CD4-positive, alpha-beta memory T cell (primary cell): ENCODE results near the gene SAC3D1. TPM values are rescaled to one million over a fixed set of nuclear protein-coding genes. Genes with fewer than 3 reads are reported as not detected.

Experiments used
- CTCF ChIA-PET: fragments of 350-600 bp; sonication (Branson Sonifier 250); formaldehyde crosslinking; loops from one replicate; lab custom pipeline; 2021; ENCODE audit warnings: inconsistent platforms; ENCODE audit not compliant: partially characterized antibody; lab: Charles Lee
- POLR2A ChIA-PET: fragments of 350-600 bp; sonication (Branson Sonifier 250); formaldehyde crosslinking; loops from one replicate; lab custom pipeline; 2021; ENCODE audit not compliant: partially characterized antibody; lab: Charles Lee
- DNase-seq, 5 donors: peaks; one replicate each; pipeline versions ENCODE4 v3.0.0 to v3.0.0-alpha.2; 2020 to 2022; ENCODE audit warnings: mixed read lengths in 1 of 5
- H3K27ac ChIP-seq: one replicate; pipeline ENCODE4 v1.7.0; 2013; ENCODE audit warnings: low read depth, low read length
- H3K27me3 ChIP-seq: 2 replicates; pipeline ENCODE4 v1.7.0; 2013; ENCODE audit warnings: mild to moderate bottlenecking, low read length, moderate library complexity; ENCODE audit not compliant: insufficient read depth
- H3K36me3 ChIP-seq: 2 replicates; pipeline ENCODE4 v1.7.0; 2013; ENCODE audit warnings: mild to moderate bottlenecking, low read length, moderate library complexity; ENCODE audit not compliant: insufficient read depth
- H3K4me1 ChIP-seq: 2 replicates; pipeline ENCODE4 v1.7.0; 2013; ENCODE audit warnings: mild to moderate bottlenecking, low read length, moderate library complexity; ENCODE audit not compliant: insufficient read depth
- H3K4me3 ChIP-seq, 2 donors: one replicate each; pipeline ENCODE4 v1.7.0; 2013; ENCODE audit warnings: low read length in 2 of 2, mild to moderate bottlenecking in 1 of 2
- H3K9me3 ChIP-seq, 2 donors: one replicate each; pipeline ENCODE4 v1.7.0; 2013; ENCODE audit warnings: low read length in 2 of 2, control low read depth in 1 of 2; ENCODE audit not compliant: control insufficient read depth in 1 of 2
- H3K27ac Mint-ChIP-seq, 7 donors: one replicate each; pipeline ENCODE4 v1.8.0; 2020 to 2021; ENCODE audit warnings: mixed read lengths in 7 of 7, mild to moderate bottlenecking in 6 of 7, inconsistent platforms in 3 of 7, moderate library complexity in 3 of 7
- H3K27me3 Mint-ChIP-seq, 2 donors: one replicate each; pipeline ENCODE4 v1.8.0; 2020 to 2021; ENCODE audit warnings: mixed read lengths in 2 of 2
- H3K36me3 Mint-ChIP-seq, 2 donors: one replicate each; pipeline ENCODE4 v1.8.0; 2020 to 2021; ENCODE audit warnings: mixed read lengths in 2 of 2, inconsistent platforms in 1 of 2, mild to moderate bottlenecking in 1 of 2
- H3K4me1 Mint-ChIP-seq, 4 donors: one replicate each; pipeline ENCODE4 v1.8.0; 2020 to 2021; ENCODE audit warnings: mixed read lengths in 4 of 4, mild to moderate bottlenecking in 1 of 4
- H3K4me3 Mint-ChIP-seq, 8 donors: one replicate each; pipeline ENCODE4 v1.8.0; 2020 to 2021; ENCODE audit warnings: mixed read lengths in 8 of 8, mild to moderate bottlenecking in 7 of 8, moderate library complexity in 6 of 8, inconsistent platforms in 3 of 8
- H3K9me3 Mint-ChIP-seq, 8 donors: one replicate each; pipeline ENCODE4 v1.8.0; 2020 to 2021; ENCODE audit warnings: mixed read lengths in 8 of 8, mild to moderate bottlenecking in 5 of 8, inconsistent platforms in 3 of 8, moderate library complexity in 1 of 8
- intact Hi-C: fragments of 100-400 bp; cut with micrococcal nuclease; formaldehyde crosslinking; loops from one replicate; pipeline ENCODE4 v1.15.1; 2023
- polyA plus RNA-seq, 2 donors: library from polyadenylated mRNA; unstranded; fragments of 300-500 nt; fragmentation: Illumina TruSeq; gene quantifications; one replicate each; pipeline ENCODE4 v1.2.3, GENCODE V29; 2021
- total RNA-seq, 2 experiments: library from RNA; stranded (reverse); gene quantifications; one replicate each; pipeline ENCODE4 v1.2.3, GENCODE V29; 2021

Gene SAC3D1
- 10 to 100 TPM in 1 of 2 experiments, 1 to 10 TPM in 1; 9.4 to 10.5 TPM for total RNA-seq
- polyA plus RNA-seq, result 10 to 100 TPM in 1 of 2 donors, 1 to 10 TPM in 1; 6.8 to 10.6 TPM

GRCh38 chr11:65040847-65041622, at the start of gene SAC3D1:
Gene SAC3D1 (plus strand): TSS chr11:65041210. CDS start chr11:65041293, 83 bp downstream.
- peak within 1 kb of the TSS; percentile 92 to 97 (median 94) for H3K4me3 Mint-ChIP-seq
- peaks cover 5 to 24% (median 15%) of the 10 kb centered on the region in 4 donors for H3K4me1 Mint-ChIP-seq
- intact Hi-C loops, result loop anchor here (1.0 to 2.0 kb wide), 5 partner anchors 14 to 70 kb away; partner anchors contain the start of genes ARL2, CDCA5, SNX15 and TM7SF2
- Histone ChIP-seq H3K9me3 (no peaks in the 10 kb centered on the region), H3K4me1 (peaks cover 25% of the 10 kb centered on the region), H3K27me3 (no peaks in the 10 kb centered on the region), H3K27ac (peak within 1 kb of the TSS; percentile 61), H3K36me3 (peaks cover 7% of the 10 kb centered on the region), H3K4me3 (peak within 1 kb of the TSS; percentile 61 to 64)
- H3K36me3 Mint-ChIP-seq, result peaks cover 2 to 11% of the 10 kb centered on the region in 2 donors
- no peaks in the 10 kb centered on the region for H3K27me3 Mint-ChIP-seq
- no peaks in the 10 kb centered on the region for H3K9me3 Mint-ChIP-seq
- DNase-seq, result peak; percentile 87 to 91 (median 90)
- ChIA-PET CTCF (interaction anchor here (1.0 to 3.2 kb wide), 6 partner anchors 12 to 44 kb away, joined by 3 to 11 read pairs (median 4); partner anchors contain the start of gene ARL2), POLR2A (interaction anchor here (0.6 to 4.8 kb wide), 21 partner anchors 12 to 819 kb away, joined by 3 to 42 read pairs (median 6); partner anchors contain the start of genes ARL2, ATG2A, CDCA5 and EHD1)
- H3K27ac Mint-ChIP-seq, result peak within 1 kb of the TSS; percentile 87 to 97 (median 95)

- peaks cover 26% of the 10 kb centered on the region for H3K4me1 ChIP-seq
Observed at GRCh38 chr11:64994318-64994717, 46.7 kb upstream of the SAC3D1 start.

GRCh38 chr11:64996327-64996709, 44.7 kb upstream of the SAC3D1 start:
- Histone ChIP-seq H3K4me3 (no peak overlapping the region), H3K36me3 (no peaks in the 10 kb centered on the region), H3K4me1 (peaks cover 16% of the 10 kb centered on the region), H3K27ac (no peak overlapping the region), H3K27me3 (no peaks in the 10 kb centered on the region), H3K9me3 (no peaks in the 10 kb centered on the region)
- Mint-ChIP-seq H3K4me1 (peaks cover 7 to 22% (median 11%) of the 10 kb centered on the region in 4 donors), H3K9me3 (no peaks in the 10 kb centered on the region), H3K4me3 (no peak overlapping the region), H3K27ac (no peak overlapping the region), H3K36me3 (no peaks in the 10 kb centered on the region), H3K27me3 (peaks cover 0 to 1% of the 10 kb centered on the region in 2 donors)
- ChIA-PET CTCF (interaction anchor here (0.7 to 1.1 kb wide), 3 partner anchors 18 to 148 kb away, joined by 3 to 5 read pairs (median 5); partner anchors contain the start of gene ARL2), POLR2A (no interaction called here)
- intact Hi-C loops, result no loop called here
- DNase-seq, result no peak

More at GRCh38 chr11:64994318-64994717, 46.7 kb upstream of the SAC3D1 start:
- intact Hi-C loops, result no loop called here
- ChIA-PET POLR2A (no interaction called here), CTCF (no interaction called here)
- Mint-ChIP-seq H3K27me3 (peaks cover 0 to 1% of the 10 kb centered on the region in 2 donors), H3K27ac (peak overlapping the region in 1 of 7 donors; percentile 81), H3K9me3 (no peaks in the 10 kb centered on the region), H3K4me3 (no peak overlapping the region), H3K4me1 (peaks cover 17 to 32% (median 23%) of the 10 kb centered on the region in 4 donors), H3K36me3 (no peaks in the 10 kb centered on the region)
- no peaks in the 10 kb centered on the region for H3K27me3 ChIP-seq
- H3K36me3 ChIP-seq, result no peaks in the 10 kb centered on the region
- no peak overlapping the region for H3K4me3 ChIP-seq
- H3K27ac ChIP-seq, result no peak overlapping the region
- H3K9me3 ChIP-seq, result no peaks in the 10 kb centered on the region
- no peak for DNase-seq

- Mint-ChIP-seq H3K4me3 (no peak within 1 kb of the TSS), H3K36me3 (no peaks in the 10 kb centered on the region), H3K27ac (no peak within 1 kb of the TSS), H3K9me3 (no peaks in the 10 kb centered on the region), H3K27me3 (peaks cover 0 to 1% of the 10 kb centered on the region in 2 donors), H3K4me1 (peaks cover 7 to 16% (median 10%) of the 10 kb centered on the region in 4 donors)
- DNase-seq, result no peak
- CTCF ChIA-PET, result interaction anchor here (0.7 to 1.7 kb wide), 4 partner anchors 16 to 148 kb away, joined by 3 to 7 read pairs (median 5); partner anchors contain the start of gene ARL2
- POLR2A ChIA-PET, result no interaction called here
- H3K4me3 ChIP-seq, result no peak within 1 kb of the TSS
- no peak within 1 kb of the TSS for H3K27ac ChIP-seq
- H3K4me1 ChIP-seq, result peaks cover 16% of the 10 kb centered on the region
- no peaks in the 10 kb centered on the region for H3K9me3 ChIP-seq
- intact Hi-C loops, result no loop called here
- no peaks in the 10 kb centered on the region for H3K36me3 ChIP-seq
- no peaks in the 10 kb centered on the region for H3K27me3 ChIP-seq
Observed at GRCh38 chr11:64996710-64997380, 44.2 kb upstream of the SAC3D1 start, which contains the start of gene BATF2. Gene BATF2 (minus strand): TSS chr11:64996971. CDS start chr11:64996914, 57 bp downstream.

GRCh38 chr11:64998141-64998540, 42.9 kb upstream of the SAC3D1 start:
- CTCF ChIA-PET, result interaction anchor here (0.7 to 1.7 kb wide), 2 partner anchors 14 to 29 kb away, joined by 3 to 7 read pairs; partner anchors contain the start of gene SNX15
- Histone ChIP-seq H3K27ac (no peak overlapping the region), H3K9me3 (no peaks in the 10 kb centered on the region), H3K27me3 (no peaks in the 10 kb centered on the region), H3K36me3 (no peaks in the 10 kb centered on the region), H3K4me1 (peaks cover 16% of the 10 kb centered on the region), H3K4me3 (no peak overlapping the region)
- H3K27ac Mint-ChIP-seq, result peak overlapping the region in 4 of 7 donors; percentile 7 to 85 (median 29)
- H3K9me3 Mint-ChIP-seq, result no peaks in the 10 kb centered on the region
- H3K27me3 Mint-ChIP-seq, result peaks cover 0 to 1% of the 10 kb centered on the region in 2 donors
- DNase-seq, result no peak
- peaks cover 7 to 16% (median 10%) of the 10 kb centered on the region in 4 donors for H3K4me1 Mint-ChIP-seq
- peak overlapping the region in 2 of 8 donors; percentile 1 to 53 for H3K4me3 Mint-ChIP-seq
- POLR2A ChIA-PET, result no interaction called here
- intact Hi-C loops, result no loop called here
- H3K36me3 Mint-ChIP-seq, result no peaks in the 10 kb centered on the region

GRCh38 chr11:64998690-64999431, 42.1 kb upstream of the SAC3D1 start:
- Mint-ChIP-seq H3K9me3 (no peaks in the 10 kb centered on the region), H3K27ac (peak overlapping the region; percentile 11 to 85 (median 47))
- CTCF ChIA-PET, result interaction anchor here (0.7 to 1.7 kb wide), 2 partner anchors 14 to 28 kb away, joined by 3 to 7 read pairs; partner anchors contain the start of gene SNX15

More at GRCh38 chr11:64998690-64999431, 42.1 kb upstream of the SAC3D1 start:
- no peaks in the 10 kb centered on the region for H3K36me3 Mint-ChIP-seq
- intact Hi-C loops, result no loop called here
- no peaks in the 10 kb centered on the region for H3K36me3 ChIP-seq
- no peak for DNase-seq
- POLR2A ChIA-PET, result no interaction called here
- H3K4me3 Mint-ChIP-seq, result peak overlapping the region in 3 of 8 donors; percentile 9 to 57 (median 53)
- no peaks in the 10 kb centered on the region for H3K27me3 ChIP-seq
- H3K4me1 ChIP-seq, result peaks cover 16% of the 10 kb centered on the region
- no peak overlapping the region for H3K4me3 ChIP-seq
- no peaks in the 10 kb centered on the region for H3K9me3 ChIP-seq
- peaks cover 7 to 16% (median 10%) of the 10 kb centered on the region in 4 donors for H3K4me1 Mint-ChIP-seq
- H3K27me3 Mint-ChIP-seq, result peaks cover 0 to 1% of the 10 kb centered on the region in 2 donors
- peak overlapping the region; percentile 21 for H3K27ac ChIP-seq
